ENCODE data around the gene CDADC1.

Gene CDADC1

DNA sequence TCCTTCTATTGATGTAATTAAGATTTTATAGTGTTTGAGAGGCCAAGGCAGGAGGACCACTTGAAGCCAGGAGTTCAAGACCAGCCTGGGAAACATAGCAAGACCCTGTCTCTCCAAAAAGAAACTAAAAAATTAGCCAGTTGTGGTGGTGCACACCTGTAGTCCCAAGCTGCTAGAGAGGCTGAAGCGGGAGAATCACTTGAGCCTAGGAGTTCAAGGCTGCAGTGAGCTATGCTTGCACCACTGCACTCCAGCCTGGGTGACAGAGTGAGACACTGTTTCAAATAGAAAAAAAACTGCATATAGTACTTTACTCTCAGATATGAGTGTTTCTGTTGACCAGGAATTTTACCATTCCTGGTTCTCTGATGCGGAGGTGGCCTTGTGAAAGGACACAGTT, 48.9 kb downstream of the CDADC1 start:
- Histone ChIP-seq H3K79me1 (ENCODE audit: low read depth, low read length) (no peaks in the 10 kb centered on the region), H3K14ac (ENCODE audit: low read length) (no peak overlapping the region), H3K18ac (ENCODE audit: low read length) (no peak overlapping the region), H3K36me3 (replicated peaks in 1 of 2; ENCODE audit: control insufficient read depth in 2 of 2, insufficient read depth in 2 of 2, low read length in 2 of 2) (no peaks in the 10 kb centered on the region), H2BK120ac (ENCODE audit: low read depth, low read length) (no peak overlapping the region), H3K27me3 (ENCODE audit: control insufficient read depth in 3 of 3, insufficient read depth in 3 of 3, low read depth in 1 of 3, low read length in 3 of 3) (no peaks in the 10 kb centered on the region), H3K4me3 (ENCODE audit: low read length in 2 of 2) (no peak overlapping the region), H3K23ac (ENCODE audit: low read depth, low read length, poor library complexity) (no peak overlapping the region), H3K4ac (ENCODE audit: low read length) (no peak overlapping the region), H2AFZ (ENCODE audit: low read length) (no peak overlapping the region), H3K4me1 (ENCODE audit: control insufficient read depth in 2 of 2, insufficient read depth in 1 of 2, low read depth in 1 of 2, low read length in 2 of 2) (peaks cover 0 to 1% of the 10 kb centered on the region in 2 donors), H2AK5ac (ENCODE audit: low read depth, low read length) (no peak overlapping the region), H4K91ac (ENCODE audit: low read depth, low read length, poor library complexity) (no peak overlapping the region), H3K27ac (replicated peaks; ENCODE audit: low read length) (no peak overlapping the region), H3K9ac (ENCODE audit: low read depth, low read length, poor library complexity) (no peak overlapping the region), H2BK5ac (ENCODE audit: low read length) (no peak overlapping the region), H2BK12ac (ENCODE audit: low read length) (no peak overlapping the region), H4K8ac (ENCODE audit: low read depth, low read length) (no peak overlapping the region), H3K9me3 (replicated peaks in 1 of 2; ENCODE audit: control insufficient read depth in 2 of 2, insufficient read depth in 1 of 2, low read depth in 1 of 2, low read length in 2 of 2) (no peaks in the 10 kb centered on the region), H2BK15ac (ENCODE audit: low read length) (no peak overlapping the region), H3K4me2 (ENCODE audit: insufficient read depth, low read length, poor library complexity, severe bottlenecking) (no peak overlapping the region)
- no CpG with 5 or more reads among the region's 2 CpGs for WGBS, 2 donors (ENCODE audit: extremely low coverage in 2 of 2, insufficient read length in 2 of 2, insufficient replicate concordance in 1 of 2)
- DNase-seq (ENCODE audit: low spot score): no peak

DNA sequence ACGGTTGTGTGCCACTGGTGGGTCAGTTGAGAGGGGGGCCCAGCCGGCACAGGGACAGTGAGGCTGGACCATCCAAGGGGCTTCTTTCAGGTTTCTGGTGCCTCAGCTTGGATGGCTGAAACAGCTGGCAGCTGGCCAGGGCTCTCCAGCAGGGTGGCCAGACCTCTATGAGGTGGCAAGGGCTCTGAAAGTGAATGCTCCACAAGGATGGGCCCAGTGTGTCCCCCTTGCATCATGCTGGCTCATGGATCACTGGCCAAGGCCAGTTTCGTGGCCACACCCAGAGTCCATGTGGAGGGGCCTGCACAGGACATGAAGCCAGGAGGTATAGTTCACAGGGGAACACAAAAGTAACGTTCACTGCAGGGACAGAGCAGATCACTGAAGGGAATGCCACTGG, 49.6 kb downstream of the CDADC1 start:
- no peaks in the 10 kb centered on the region for H3K79me1 ChIP-seq (ENCODE audit: low read depth, low read length)
- H2BK15ac ChIP-seq (ENCODE audit: low read length): no peak overlapping the region
- no peak overlapping the region for H2BK12ac ChIP-seq (ENCODE audit: low read length)
- H3K4me2 ChIP-seq (ENCODE audit: insufficient read depth, low read length, poor library complexity, severe bottlenecking): no peak overlapping the region
- WGBS, 2 donors (ENCODE audit: extremely low coverage in 2 of 2, insufficient read length in 2 of 2, insufficient replicate concordance in 1 of 2): no CpG with 5 or more reads among the region's 4 CpGs
- H3K36me3 ChIP-seq (replicated peaks in 1 of 2; ENCODE audit: control insufficient read depth in 2 of 2, insufficient read depth in 2 of 2, low read length in 2 of 2): no peaks in the 10 kb centered on the region
- H3K14ac ChIP-seq (ENCODE audit: low read length): no peak overlapping the region
- H4K91ac ChIP-seq (ENCODE audit: low read depth, low read length, poor library complexity): no peak overlapping the region
- no peak overlapping the region for H3K4ac ChIP-seq (ENCODE audit: low read length)
- H3K9me3 ChIP-seq (replicated peaks in 1 of 2; ENCODE audit: control insufficient read depth in 2 of 2, insufficient read depth in 1 of 2, low read depth in 1 of 2, low read length in 2 of 2): no peaks in the 10 kb centered on the region
- H3K18ac ChIP-seq (ENCODE audit: low read length): no peak overlapping the region
- no peak overlapping the region for H4K8ac ChIP-seq (ENCODE audit: low read depth, low read length)
- no peaks in the 10 kb centered on the region for H3K27me3 ChIP-seq (ENCODE audit: control insufficient read depth in 3 of 3, insufficient read depth in 3 of 3, low read depth in 1 of 3, low read length in 3 of 3)
- H3K27ac ChIP-seq (replicated peaks; ENCODE audit: low read length): no peak overlapping the region
- DNase-seq (ENCODE audit: low spot score): no peak
- H3K4me1 ChIP-seq (ENCODE audit: control insufficient read depth in 2 of 2, insufficient read depth in 1 of 2, low read depth in 1 of 2, low read length in 2 of 2): peaks cover 0 to 1% of the 10 kb centered on the region in 2 donors
- no peak overlapping the region for H3K4me3 ChIP-seq (ENCODE audit: low read length in 2 of 2)
- H3K9ac ChIP-seq (ENCODE audit: low read depth, low read length, poor library complexity): no peak overlapping the region
- no peak overlapping the region for H2AFZ ChIP-seq (ENCODE audit: low read length)
- H2BK5ac ChIP-seq (ENCODE audit: low read length): no peak overlapping the region
- H2AK5ac ChIP-seq (ENCODE audit: low read depth, low read length): no peak overlapping the region
- no peak overlapping the region for H2BK120ac ChIP-seq (ENCODE audit: low read depth, low read length)
- H3K23ac ChIP-seq (ENCODE audit: low read depth, low read length, poor library complexity): no peak overlapping the region

DNA sequence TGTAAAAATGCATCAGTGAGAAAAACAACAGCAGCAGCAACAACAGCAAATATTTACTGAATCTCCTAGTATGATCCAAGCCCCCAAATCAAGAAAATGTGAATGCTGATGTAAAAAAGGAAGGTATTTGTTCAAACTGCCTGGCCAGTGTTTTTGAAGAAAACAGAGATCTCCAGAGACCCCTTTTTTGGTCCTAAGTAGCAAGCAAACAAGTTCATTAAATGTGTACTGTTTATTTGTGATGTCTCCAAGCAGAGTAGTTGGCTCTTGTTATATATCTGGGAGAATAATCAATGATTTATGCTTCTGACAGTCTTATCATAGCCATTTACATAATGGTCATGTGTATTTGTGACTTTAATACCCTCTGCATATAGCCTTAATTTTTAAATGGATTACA, 50.7 kb downstream of the CDADC1 start:
- no peak overlapping the region for H2AFZ ChIP-seq (ENCODE audit: low read length)
- no peaks in the 10 kb centered on the region for H3K79me1 ChIP-seq (ENCODE audit: low read depth, low read length)
- H2AK5ac ChIP-seq (ENCODE audit: low read depth, low read length): no peak overlapping the region
- no peak overlapping the region for H3K4me2 ChIP-seq (ENCODE audit: insufficient read depth, low read length, poor library complexity, severe bottlenecking)
- H4K8ac ChIP-seq (ENCODE audit: low read depth, low read length): no peak overlapping the region
- H3K4me3 ChIP-seq (ENCODE audit: low read length in 2 of 2): no peak overlapping the region
- no peak overlapping the region for H3K18ac ChIP-seq (ENCODE audit: low read length)
- H3K36me3 ChIP-seq (replicated peaks in 1 of 2; ENCODE audit: control insufficient read depth in 2 of 2, insufficient read depth in 2 of 2, low read length in 2 of 2): no peaks in the 10 kb centered on the region
- H3K9me3 ChIP-seq (replicated peaks in 1 of 2; ENCODE audit: control insufficient read depth in 2 of 2, insufficient read depth in 1 of 2, low read depth in 1 of 2, low read length in 2 of 2): no peaks in the 10 kb centered on the region
- no peak overlapping the region for H3K27ac ChIP-seq (replicated peaks; ENCODE audit: low read length)
- H2BK15ac ChIP-seq (ENCODE audit: low read length): no peak overlapping the region
- no peak overlapping the region for H3K9ac ChIP-seq (ENCODE audit: low read depth, low read length, poor library complexity)
- no peak overlapping the region for H3K23ac ChIP-seq (ENCODE audit: low read depth, low read length, poor library complexity)
- H3K14ac ChIP-seq (ENCODE audit: low read length): no peak overlapping the region
- H3K4me1 ChIP-seq (ENCODE audit: control insufficient read depth in 2 of 2, insufficient read depth in 1 of 2, low read depth in 1 of 2, low read length in 2 of 2): peaks cover 0 to 1% of the 10 kb centered on the region in 2 donors
- no peak overlapping the region for H4K91ac ChIP-seq (ENCODE audit: low read depth, low read length, poor library complexity)
- H3K27me3 ChIP-seq (ENCODE audit: control insufficient read depth in 3 of 3, insufficient read depth in 3 of 3, low read depth in 1 of 3, low read length in 3 of 3): no peaks in the 10 kb centered on the region
- H2BK120ac ChIP-seq (ENCODE audit: low read depth, low read length): no peak overlapping the region
- H2BK5ac ChIP-seq (ENCODE audit: low read length): no peak overlapping the region
- no peak overlapping the region for H2BK12ac ChIP-seq (ENCODE audit: low read length)
- no peak overlapping the region for H3K4ac ChIP-seq (ENCODE audit: low read length)
- no peak for DNase-seq (ENCODE audit: low spot score)

DNA sequence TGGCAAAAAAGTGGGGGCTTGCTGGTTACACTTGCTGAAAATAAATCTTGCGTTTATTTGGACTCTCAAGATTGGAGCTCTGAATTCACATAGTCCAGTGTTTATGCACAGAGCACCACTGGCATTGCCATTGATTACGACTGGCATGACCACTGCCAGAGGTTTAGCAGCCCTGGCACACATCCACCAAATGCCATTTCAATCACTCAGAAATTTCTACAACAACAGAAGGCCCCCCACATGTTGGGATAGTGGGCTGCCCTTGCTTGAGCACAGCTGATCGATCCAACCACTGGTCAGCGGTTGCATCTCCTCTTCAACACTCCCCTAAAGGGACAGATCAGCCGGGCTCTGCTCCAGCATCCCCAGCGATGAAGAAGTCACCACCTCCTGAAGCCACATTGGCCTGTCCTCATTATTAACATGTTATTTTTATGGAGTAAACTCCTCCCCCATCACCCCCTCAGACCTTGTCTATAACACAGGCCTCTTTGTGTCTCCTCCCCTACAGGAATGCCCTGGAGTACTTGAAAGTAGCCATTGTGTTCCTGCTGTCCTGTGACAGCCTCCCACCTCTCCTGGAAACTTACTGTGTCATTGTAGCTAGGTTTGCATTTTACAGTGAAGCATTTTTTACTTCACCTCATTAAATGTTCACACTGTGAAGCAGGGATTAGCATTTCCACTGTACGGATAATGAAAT, 51.3 kb downstream of the CDADC1 start:
- no peak overlapping the region for H2BK120ac ChIP-seq (ENCODE audit: low read depth, low read length)
- H4K91ac ChIP-seq (ENCODE audit: low read depth, low read length, poor library complexity): no peak overlapping the region
- H4K8ac ChIP-seq (ENCODE audit: low read depth, low read length): no peak overlapping the region
- no peaks in the 10 kb centered on the region for H3K27me3 ChIP-seq (ENCODE audit: control insufficient read depth in 3 of 3, insufficient read depth in 3 of 3, low read depth in 1 of 3, low read length in 3 of 3)
- WGBS, 2 donors (ENCODE audit: extremely low coverage in 2 of 2, insufficient read length in 2 of 2, insufficient replicate concordance in 1 of 2): no CpG with 5 or more reads among the region's 7 CpGs
- H3K9ac ChIP-seq (ENCODE audit: low read depth, low read length, poor library complexity): no peak overlapping the region
- no peak overlapping the region for H3K14ac ChIP-seq (ENCODE audit: low read length)
- H2BK15ac ChIP-seq (ENCODE audit: low read length): no peak overlapping the region
- H3K4ac ChIP-seq (ENCODE audit: low read length): no peak overlapping the region
- H3K4me3 ChIP-seq (ENCODE audit: low read length in 2 of 2): no peak overlapping the region
- no peak overlapping the region for H3K23ac ChIP-seq (ENCODE audit: low read depth, low read length, poor library complexity)
- H3K79me1 ChIP-seq (ENCODE audit: low read depth, low read length): no peaks in the 10 kb centered on the region
- no peak overlapping the region for H2AK5ac ChIP-seq (ENCODE audit: low read depth, low read length)
- H3K9me3 ChIP-seq (replicated peaks in 1 of 2; ENCODE audit: control insufficient read depth in 2 of 2, insufficient read depth in 1 of 2, low read depth in 1 of 2, low read length in 2 of 2): no peaks in the 10 kb centered on the region
- H2AFZ ChIP-seq (ENCODE audit: low read length): peak overlapping the region; percentile 52
- no peak overlapping the region for H2BK5ac ChIP-seq (ENCODE audit: low read length)
- no peak overlapping the region for H3K18ac ChIP-seq (ENCODE audit: low read length)
- H3K4me2 ChIP-seq (ENCODE audit: insufficient read depth, low read length, poor library complexity, severe bottlenecking): no peak overlapping the region
- no peak overlapping the region for H3K27ac ChIP-seq (replicated peaks; ENCODE audit: low read length)
- H3K4me1 ChIP-seq (ENCODE audit: control insufficient read depth in 2 of 2, insufficient read depth in 1 of 2, low read depth in 1 of 2, low read length in 2 of 2): peaks cover 0 to 1% of the 10 kb centered on the region in 2 donors
- no peaks in the 10 kb centered on the region for H3K36me3 ChIP-seq (replicated peaks in 1 of 2; ENCODE audit: control insufficient read depth in 2 of 2, insufficient read depth in 2 of 2, low read length in 2 of 2)
- DNase-seq (ENCODE audit: low spot score): no peak
- no peak overlapping the region for H2BK12ac ChIP-seq (ENCODE audit: low read length)
